PC-3 (cell line): ENCODE results near the gene ZNF385B.

Source experiments
- EZH2 ChIP-seq: fragments of 300-600 bp; sonication (generic); IDR thresholded peaks from one replicate; pipeline ENCODE4 v1.6.1; 2017; ENCODE audit warnings: antibody characterized with exemption, mild to moderate bottlenecking, low read length; ENCODE audit not compliant: unreplicated experiment
- EZH2phosphoT487 ChIP-seq: fragments of 300-600 bp; sonication (generic); IDR thresholded peaks from 2 replicates; pipeline ENCODE4 v1.6.1; 2018; ENCODE audit warnings: mild to moderate bottlenecking, antibody characterized with exemption, low read length, borderline replicate concordance
- TF ChIP-seq, protein P1 (sequence below): fragments of 300-600 bp; sonication (generic); conservative IDR thresholded peaks from 2 replicates; pipeline ENCODE4 v1.5.1; 2017; ENCODE audit warnings: antibody characterized with exemption, low read depth, mild to moderate bottlenecking, low read length

DNA sequence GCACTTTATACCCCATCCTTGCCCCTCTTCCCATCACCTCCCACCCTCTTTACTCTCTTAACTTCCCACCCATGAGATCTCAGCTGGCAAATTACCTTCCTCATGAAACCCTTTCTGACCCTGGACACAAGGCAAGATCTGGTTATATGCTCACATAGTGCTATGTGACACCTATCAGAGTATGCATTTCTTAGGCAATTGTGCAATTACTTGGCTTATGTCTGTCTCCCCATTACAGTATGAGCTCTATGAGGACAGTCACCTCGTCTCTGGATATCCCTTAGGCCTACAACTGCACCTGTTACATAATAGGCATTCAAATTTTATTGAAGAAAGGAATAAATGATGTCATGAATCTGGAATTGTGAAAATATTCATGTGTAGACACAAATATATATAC, 91.4 kb downstream of the ZNF385B start:
- TF ChIP-seq, protein P1, sequence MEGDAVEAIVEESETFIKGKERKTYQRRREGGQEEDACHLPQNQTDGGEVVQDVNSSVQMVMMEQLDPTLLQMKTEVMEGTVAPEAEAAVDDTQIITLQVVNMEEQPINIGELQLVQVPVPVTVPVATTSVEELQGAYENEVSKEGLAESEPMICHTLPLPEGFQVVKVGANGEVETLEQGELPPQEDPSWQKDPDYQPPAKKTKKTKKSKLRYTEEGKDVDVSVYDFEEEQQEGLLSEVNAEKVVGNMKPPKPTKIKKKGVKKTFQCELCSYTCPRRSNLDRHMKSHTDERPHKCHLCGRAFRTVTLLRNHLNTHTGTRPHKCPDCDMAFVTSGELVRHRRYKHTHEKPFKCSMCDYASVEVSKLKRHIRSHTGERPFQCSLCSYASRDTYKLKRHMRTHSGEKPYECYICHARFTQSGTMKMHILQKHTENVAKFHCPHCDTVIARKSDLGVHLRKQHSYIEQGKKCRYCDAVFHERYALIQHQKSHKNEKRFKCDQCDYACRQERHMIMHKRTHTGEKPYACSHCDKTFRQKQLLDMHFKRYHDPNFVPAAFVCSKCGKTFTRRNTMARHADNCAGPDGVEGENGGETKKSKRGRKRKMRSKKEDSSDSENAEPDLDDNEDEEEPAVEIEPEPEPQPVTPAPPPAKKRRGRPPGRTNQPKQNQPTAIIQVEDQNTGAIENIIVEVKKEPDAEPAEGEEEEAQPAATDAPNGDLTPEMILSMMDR = no peak
- no peak for TF ChIP-seq EZH2
- TF ChIP-seq EZH2phosphoT487 = no peak
